ENCODE measurements around the gene DCP1B.

DNA sequence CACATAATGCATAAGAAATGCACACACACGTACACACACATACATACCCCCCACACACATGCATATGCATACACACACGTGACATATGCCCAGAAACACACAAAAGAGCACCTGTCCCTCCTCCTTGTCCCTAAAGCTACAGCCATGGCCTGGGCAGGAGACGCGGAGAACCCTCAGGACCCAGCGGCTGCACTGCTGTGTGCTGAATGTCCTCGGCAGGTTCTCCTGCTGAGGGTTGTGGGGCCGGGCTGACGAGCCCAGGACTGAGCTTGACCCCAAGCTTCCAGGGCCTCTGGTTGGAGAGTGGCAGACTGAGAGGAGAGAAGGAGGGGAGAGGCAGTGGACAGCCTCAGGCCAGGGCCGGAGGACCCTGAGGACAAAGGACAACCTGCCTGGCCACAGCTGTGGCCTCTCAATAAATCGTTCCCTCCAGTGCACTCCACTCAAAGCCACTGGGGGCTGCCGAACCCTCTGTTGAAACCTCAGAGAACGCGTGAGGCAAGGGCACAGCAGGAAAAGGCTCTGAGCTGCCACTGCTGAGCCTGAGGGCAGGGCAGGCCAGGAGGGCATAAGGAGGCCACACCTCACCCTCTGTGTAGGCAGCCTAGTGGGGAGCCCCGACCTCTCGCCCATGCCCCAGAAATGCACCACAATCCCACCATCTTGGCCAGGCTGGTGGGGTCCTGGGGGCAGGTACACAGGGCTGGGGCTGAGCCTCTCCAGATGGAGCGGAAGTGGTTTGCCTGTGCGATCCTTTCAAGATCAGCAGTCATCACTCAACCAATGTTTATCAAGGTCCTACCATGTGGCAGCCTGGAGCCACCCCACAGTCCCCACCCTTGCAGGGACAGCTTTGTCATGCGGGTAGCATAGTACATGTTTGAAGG lies 88.9 kb downstream of the DCP1B start:
- TF ChIP-seq, protein P1, sequence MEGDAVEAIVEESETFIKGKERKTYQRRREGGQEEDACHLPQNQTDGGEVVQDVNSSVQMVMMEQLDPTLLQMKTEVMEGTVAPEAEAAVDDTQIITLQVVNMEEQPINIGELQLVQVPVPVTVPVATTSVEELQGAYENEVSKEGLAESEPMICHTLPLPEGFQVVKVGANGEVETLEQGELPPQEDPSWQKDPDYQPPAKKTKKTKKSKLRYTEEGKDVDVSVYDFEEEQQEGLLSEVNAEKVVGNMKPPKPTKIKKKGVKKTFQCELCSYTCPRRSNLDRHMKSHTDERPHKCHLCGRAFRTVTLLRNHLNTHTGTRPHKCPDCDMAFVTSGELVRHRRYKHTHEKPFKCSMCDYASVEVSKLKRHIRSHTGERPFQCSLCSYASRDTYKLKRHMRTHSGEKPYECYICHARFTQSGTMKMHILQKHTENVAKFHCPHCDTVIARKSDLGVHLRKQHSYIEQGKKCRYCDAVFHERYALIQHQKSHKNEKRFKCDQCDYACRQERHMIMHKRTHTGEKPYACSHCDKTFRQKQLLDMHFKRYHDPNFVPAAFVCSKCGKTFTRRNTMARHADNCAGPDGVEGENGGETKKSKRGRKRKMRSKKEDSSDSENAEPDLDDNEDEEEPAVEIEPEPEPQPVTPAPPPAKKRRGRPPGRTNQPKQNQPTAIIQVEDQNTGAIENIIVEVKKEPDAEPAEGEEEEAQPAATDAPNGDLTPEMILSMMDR (IDR thresholded peaks at IDR 0.05): no peak
- no peak for TF ChIP-seq POLR2A (IDR thresholded peaks at IDR 0.05)
